NCI-H2107 treated with DMSO at 0.1 percent for 48 hours (cell line): ENCODE data around the gene TYW1.
"Not testable (repeated sequence)": the region's sequence is repeated elsewhere in the genome, so short reads cannot be mapped to it uniquely, and the experiment has no call there.

Experiments
- DNase-seq: peaks from one replicate; lab custom pipeline; 2025; ENCODE audit not compliant: unreplicated experiment; lab: John Stamatoyannopoulos, UW

The TYW1 gene

GRCh38 chr7:67184912-67185659, 188.5 kb downstream of the TYW1 start:
- not testable (repeated sequence) for DNase-seq

GRCh38 chr7:67185660-67186129, 189.1 kb downstream of the TYW1 start:
- not testable (repeated sequence) for DNase-seq

DNA sequence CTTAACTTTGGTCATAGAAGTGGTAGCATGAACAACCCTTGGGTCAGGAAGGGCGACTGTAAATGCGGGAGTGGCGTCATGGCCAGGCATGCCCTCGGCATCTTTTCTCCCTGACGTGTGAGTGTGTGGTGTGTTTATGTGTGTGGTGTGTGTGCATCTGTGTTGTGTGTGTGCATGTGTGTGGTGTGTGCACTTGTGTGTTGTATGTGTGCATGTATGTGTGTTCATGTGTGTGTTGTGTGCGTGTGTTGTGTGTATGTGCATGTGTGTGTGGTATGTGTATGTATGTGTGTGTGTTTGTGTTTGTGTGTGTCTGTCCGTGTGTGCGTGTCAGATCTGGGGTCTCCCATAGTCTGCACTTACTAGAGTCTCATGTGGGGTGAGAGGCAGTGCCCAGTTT, 192.5 kb downstream of the TYW1 start:
- not testable (repeated sequence) for DNase-seq

- peak; percentile 13 for DNase-seq
Measured at GRCh38 chr7:67189801-67190465, 193.3 kb downstream of the TYW1 start.

DNA sequence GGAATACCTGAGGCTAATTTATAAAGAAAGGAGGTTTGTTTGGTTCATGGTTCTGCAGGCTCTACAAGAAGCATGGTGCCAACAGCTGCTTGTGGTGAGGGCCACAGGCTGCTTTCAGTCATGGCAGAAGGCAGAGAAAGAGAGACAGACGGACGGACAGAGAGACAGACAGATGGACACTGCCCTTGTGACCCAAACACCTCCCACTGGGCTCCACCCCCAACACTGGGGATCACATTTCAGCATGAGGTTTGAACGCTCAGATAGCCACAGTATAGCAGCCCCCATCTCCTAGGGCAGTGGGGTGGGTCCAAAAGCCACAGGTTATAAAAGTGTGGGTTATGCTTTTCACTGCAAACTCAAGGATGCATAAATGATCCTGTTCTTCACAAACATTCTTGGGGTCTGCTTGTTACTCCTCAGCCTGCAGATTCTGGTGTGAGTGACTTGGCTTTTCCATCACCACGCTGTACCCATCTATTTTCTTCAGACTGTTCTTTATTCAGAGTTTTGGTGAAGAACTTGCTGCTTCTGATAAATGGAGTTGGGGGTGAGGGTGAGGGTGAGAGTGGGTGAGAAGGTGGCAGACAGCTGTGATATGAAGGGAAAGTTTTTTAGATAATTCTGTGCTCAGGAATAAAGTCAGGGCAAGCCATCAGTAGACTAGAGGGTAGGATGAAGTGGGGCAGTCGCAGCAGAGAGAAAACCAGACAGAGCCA, 194.5 kb downstream of the TYW1 start:
- not testable (repeated sequence) for DNase-seq

DNA sequence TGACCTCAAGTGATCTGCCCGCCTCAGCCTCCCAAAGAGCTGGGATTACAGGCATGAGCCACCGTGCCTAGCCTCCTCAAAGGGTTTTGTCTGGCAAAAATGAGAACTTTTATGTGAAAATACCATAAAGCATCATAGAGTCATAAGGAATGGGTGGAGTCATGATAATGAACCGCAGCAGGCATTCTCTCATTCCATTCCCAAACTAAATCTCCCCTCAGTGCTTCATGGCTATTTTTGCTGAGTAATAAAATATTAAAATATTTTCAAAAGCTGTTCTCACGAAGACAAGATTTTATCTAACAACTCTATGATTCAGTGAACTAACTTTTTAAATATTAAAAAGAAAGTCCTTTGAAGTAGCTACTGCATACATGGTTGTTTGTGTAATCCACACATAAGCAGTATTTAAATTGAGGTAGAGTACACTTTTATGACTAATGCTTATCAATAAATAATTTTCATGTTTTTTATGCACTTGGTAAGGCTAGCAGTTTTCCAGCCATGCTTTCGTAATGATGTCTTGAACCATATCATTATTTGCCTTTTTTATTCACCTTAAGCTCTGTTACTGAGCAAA, 195.6 kb downstream of the TYW1 start:
- not testable (repeated sequence) for DNase-seq

GRCh38 chr7:67192889-67193613, 196.4 kb downstream of the TYW1 start:
- DNase-seq = peak; percentile 73

GRCh38 chr7:67196176-67196575, 199.5 kb downstream of the TYW1 start:
- not testable (repeated sequence) for DNase-seq

- DNase-seq = not testable (repeated sequence)
Measured at GRCh38 chr7:67198865-67199526, 202.4 kb downstream of the TYW1 start.

DNA sequence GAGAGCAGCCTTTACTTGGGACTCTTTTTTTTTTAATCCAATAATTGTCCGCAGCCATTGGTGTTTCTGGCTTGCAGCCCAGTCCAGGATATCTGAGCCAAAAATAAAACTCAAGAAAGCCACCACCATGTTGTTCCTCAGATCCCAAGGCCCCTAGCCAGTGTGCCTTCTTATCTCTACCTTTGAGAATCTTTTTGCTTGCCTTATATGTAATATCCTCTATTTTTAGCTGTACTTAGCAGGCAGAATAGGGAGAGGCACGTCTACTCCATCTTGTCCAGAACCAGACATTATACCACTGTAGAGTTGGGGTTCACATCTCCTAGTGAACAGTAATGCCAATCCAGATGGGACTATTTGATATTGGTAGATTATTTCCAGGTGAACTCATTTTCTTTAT, 209.1 kb downstream of the TYW1 start:
- not testable (repeated sequence) for DNase-seq

DNA sequence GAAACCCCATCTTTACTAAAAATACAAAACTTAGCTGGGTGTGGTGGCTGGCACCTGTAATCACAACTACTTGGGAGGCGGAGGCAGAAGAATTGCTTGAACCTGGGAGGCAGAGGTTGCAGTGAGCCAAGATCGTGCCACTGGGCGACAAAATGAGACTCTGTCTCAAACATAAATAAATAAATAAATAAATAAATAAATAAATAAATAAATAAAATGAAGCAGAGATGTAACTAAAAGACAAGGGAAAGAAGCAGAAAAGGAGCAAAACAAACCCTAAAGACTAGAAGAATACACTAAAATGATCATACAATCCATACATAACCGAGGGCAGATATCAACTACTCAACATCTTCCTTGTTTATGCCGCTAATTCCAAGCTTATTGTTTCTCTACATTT, 209.8 kb downstream of the TYW1 start:
- DNase-seq = no peak

- DNase-seq = not testable (repeated sequence)
Measured at GRCh38 chr7:67208656-67209055, 212.0 kb downstream of the TYW1 start.

- DNase-seq = no peak
Measured at GRCh38 chr7:67209256-67209655, 212.6 kb downstream of the TYW1 start.

DNA sequence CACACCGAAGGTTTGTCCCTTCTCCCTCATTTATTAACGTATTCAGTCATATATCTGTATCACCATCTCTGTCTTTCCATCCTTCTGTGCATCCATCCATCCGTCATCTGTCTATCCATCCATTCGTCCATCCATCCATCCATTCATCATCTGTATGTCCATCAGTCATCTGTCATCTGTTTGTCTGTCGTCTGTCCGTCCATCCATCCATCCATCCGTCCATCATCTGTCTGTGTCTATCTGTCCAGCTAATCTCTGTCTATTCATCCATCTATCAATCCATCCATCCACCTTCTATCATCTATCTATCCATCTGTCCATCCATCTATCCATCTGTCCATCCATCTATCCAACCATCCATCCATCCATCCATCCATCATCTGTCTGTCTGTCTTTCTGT, 213.9 kb downstream of the TYW1 start:
- DNase-seq = no peak

GRCh38 chr7:67211650-67212330, 215.2 kb downstream of the TYW1 start:
- not testable (repeated sequence) for DNase-seq

- not testable (repeated sequence) for DNase-seq
Measured at GRCh38 chr7:67213038-67213437, 216.4 kb downstream of the TYW1 start.

- DNase-seq = not testable (repeated sequence)
Measured at GRCh38 chr7:67223551-67223950, 226.9 kb downstream of the TYW1 start.

DNA sequence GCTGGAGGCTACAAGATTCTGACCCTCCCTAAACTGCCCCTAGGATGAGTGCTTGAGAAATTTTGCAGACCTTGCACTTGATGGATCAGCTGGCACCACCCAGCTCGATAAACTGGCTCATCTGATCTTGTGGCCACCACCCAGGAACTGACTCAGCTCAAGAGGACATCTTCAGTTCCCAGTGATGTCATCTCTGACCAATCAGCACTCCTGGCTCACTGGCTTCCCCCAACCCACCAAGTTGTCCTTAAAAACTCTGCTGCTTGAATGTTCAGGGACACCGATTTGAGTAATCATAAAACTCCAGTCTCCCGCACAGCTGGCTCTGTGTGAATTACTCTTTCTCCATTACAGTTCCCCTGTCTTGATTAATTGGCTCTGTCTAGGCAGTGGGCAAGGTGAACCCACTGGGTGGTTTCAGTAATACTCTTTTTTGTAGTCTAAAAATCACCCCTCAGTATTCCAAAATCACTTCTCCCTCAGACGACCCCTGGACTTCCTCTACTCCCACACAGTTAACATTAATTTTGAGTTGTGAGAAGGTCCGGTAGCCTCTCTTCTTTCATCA, 229.8 kb downstream of the TYW1 start:
- DNase-seq = not testable (repeated sequence)

- DNase-seq = not testable (repeated sequence)
Measured at GRCh38 chr7:67226967-67227366, 230.3 kb downstream of the TYW1 start.
